Neuronal stem cell (in vitro differentiated cells): Measurements from ENCODE around the gene ERP44.

Source experiments
- DNase-seq: peaks from one replicate; pipeline ENCODE4 v3.0.0-alpha.2; 2013; ENCODE audit warnings: low spot score
- H2AFZ ChIP-seq: one replicate; pipeline ENCODE4 v1.6.1; 2013; ENCODE audit warnings: mild to moderate bottlenecking, low read length, inconsistent platforms
- H2AK5ac ChIP-seq: 2 replicates; pipeline ENCODE4 v1.6.1; 2013; ENCODE audit warnings: low read depth, mild to moderate bottlenecking, inconsistent platforms, low read length, moderate library complexity, mixed read lengths
- H2BK120ac ChIP-seq: 2 replicates; pipeline ENCODE4 v1.6.1; 2013; ENCODE audit warnings: low read depth, mild to moderate bottlenecking, inconsistent platforms, low read length, moderate library complexity, mixed read lengths
- H2BK12ac ChIP-seq: one replicate; pipeline ENCODE4 v1.6.1; 2013; ENCODE audit warnings: low read length, inconsistent platforms
- H2BK15ac ChIP-seq: 2 replicates; pipeline ENCODE4 v1.6.1; 2013; ENCODE audit warnings: mild to moderate bottlenecking, low read length, inconsistent platforms, mixed read lengths
- H2BK5ac ChIP-seq: one replicate; pipeline ENCODE4 v1.6.1; 2013; ENCODE audit warnings: inconsistent platforms, mild to moderate bottlenecking, low read length, moderate library complexity
- H3K14ac ChIP-seq: one replicate; pipeline ENCODE4 v1.6.1; 2013; ENCODE audit warnings: low read length, inconsistent platforms
- H3K18ac ChIP-seq: 2 replicates; pipeline ENCODE4 v1.6.1; 2013; ENCODE audit warnings: low read length, inconsistent platforms
- H3K23ac ChIP-seq: 2 replicates; pipeline ENCODE4 v1.6.1; 2013; ENCODE audit warnings: low read depth, mild to moderate bottlenecking, mixed read lengths, low read length, inconsistent platforms; ENCODE audit not compliant: poor library complexity
- H3K27ac ChIP-seq: replicated peaks from 3 replicates; pipeline ENCODE4 v1.5.1; 2013; ENCODE audit warnings: low read length, inconsistent platforms
- H3K27me3 ChIP-seq, 3 experiments: 2 replicates each; pipeline ENCODE4 v1.6.1; 2013; ENCODE audit warnings: low read length in 3 of 3, mild to moderate bottlenecking in 2 of 3, inconsistent platforms in 1 of 3, low read depth in 1 of 3, mixed read lengths in 1 of 3, moderate library complexity in 1 of 3; ENCODE audit not compliant: control insufficient read depth in 3 of 3, insufficient read depth in 3 of 3
- H3K36me3 ChIP-seq, 2 donors: replicated peaks in 1 of 2; 2 replicates each; pipeline ENCODE4 v1.6.1; 2013; ENCODE audit warnings: low read length in 2 of 2; ENCODE audit not compliant: control insufficient read depth in 2 of 2, insufficient read depth in 2 of 2
- H3K4ac ChIP-seq: 2 replicates; pipeline ENCODE4 v1.6.1; 2013; ENCODE audit warnings: inconsistent platforms, mild to moderate bottlenecking, low read length, moderate library complexity
- H3K4me1 ChIP-seq, 2 donors: 1 replicate in 1 of 2; 2 replicates in 1 of 2; pipeline ENCODE4 v1.6.1; 2013; ENCODE audit warnings: low read length in 2 of 2, low read depth in 1 of 2; ENCODE audit not compliant: control insufficient read depth in 2 of 2, insufficient read depth in 1 of 2
- H3K4me2 ChIP-seq: one replicate; pipeline ENCODE4 v1.6.1; 2013; ENCODE audit warnings: mild to moderate bottlenecking, low read length, inconsistent platforms; ENCODE audit not compliant: insufficient read depth, poor library complexity, severe bottlenecking
- H3K4me3 ChIP-seq, 2 donors: 2 replicates each; pipeline ENCODE4 v1.5.1; 2013; ENCODE audit warnings: low read length in 2 of 2, mild to moderate bottlenecking in 2 of 2, inconsistent platforms in 1 of 2, moderate library complexity in 1 of 2
- H3K79me1 ChIP-seq: one replicate; pipeline ENCODE4 v1.6.1; 2013; ENCODE audit warnings: low read depth, mild to moderate bottlenecking, inconsistent platforms, low read length, moderate library complexity
- H3K9ac ChIP-seq: one replicate; pipeline ENCODE4 v1.6.1; 2013; ENCODE audit warnings: mild to moderate bottlenecking, low read depth, low read length, inconsistent platforms; ENCODE audit not compliant: poor library complexity
- H3K9me3 ChIP-seq, 2 donors: replicated peaks in 1 of 2; 2 replicates each; pipeline versions ENCODE3 to v1.6.1; 2013; ENCODE audit warnings: low read length in 2 of 2, mild to moderate bottlenecking in 2 of 2, inconsistent platforms in 1 of 2, low read depth in 1 of 2, mixed read lengths in 1 of 2, moderate library complexity in 1 of 2; ENCODE audit not compliant: control insufficient read depth in 2 of 2, insufficient read depth in 1 of 2
- H4K8ac ChIP-seq: one replicate; pipeline ENCODE4 v1.6.1; 2013; ENCODE audit warnings: low read depth, mild to moderate bottlenecking, inconsistent platforms, low read length, moderate library complexity
- H4K91ac ChIP-seq: one replicate; pipeline ENCODE4 v1.6.1; 2013; ENCODE audit warnings: low read length, low read depth, mild to moderate bottlenecking, inconsistent platforms; ENCODE audit not compliant: poor library complexity
- WGBS, 2 donors: extraction: QIAGEN DNeasy Blood & Tissue Kit; methylation state at CpG; one replicate each; pipeline ENCODE4 v1.1.7; 2013; ENCODE audit warnings: missing lambda C conversion rate in 2 of 2, mixed read lengths in 1 of 2; ENCODE audit not compliant: insufficient read length in 2 of 2, insufficient replicate concordance in 1 of 2; ENCODE audit errors: extremely low coverage in 2 of 2; 5-methylcytosine and 5-hydroxymethylcytosine counted together

The ERP44 gene

DNA sequence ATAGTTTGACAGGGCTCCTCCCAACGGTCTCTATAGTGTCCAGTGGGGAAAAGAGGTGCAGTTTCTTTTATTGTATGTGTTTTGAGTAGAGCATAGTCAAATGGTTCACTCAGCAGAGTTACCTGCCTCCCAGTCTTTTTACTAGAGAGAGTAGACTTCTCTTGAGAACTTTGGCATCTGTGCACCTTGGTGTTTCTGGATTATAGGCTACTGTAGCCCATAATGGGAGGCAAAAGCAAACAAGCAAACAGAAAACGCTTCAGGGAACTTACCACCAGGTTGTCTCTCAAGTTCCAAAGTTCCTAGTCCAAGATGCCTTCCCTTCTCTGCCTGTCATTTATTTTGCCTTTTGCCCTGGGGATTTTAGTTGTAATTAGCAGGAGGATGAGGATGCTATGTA, 26.4 kb upstream of the ERP44 start:
- Histone ChIP-seq H2BK12ac (no peak overlapping the region), H2AK5ac (no peak overlapping the region), H3K4ac (no peak overlapping the region), H2BK120ac (no peak overlapping the region), H3K36me3 (peaks cover 0 to 52% of the 10 kb centered on the region in 2 donors), H2AFZ (no peak overlapping the region), H3K23ac (no peak overlapping the region), H4K8ac (no peak overlapping the region), H3K18ac (no peak overlapping the region), H3K9ac (no peak overlapping the region), H3K4me2 (no peak overlapping the region), H3K79me1 (no peaks in the 10 kb centered on the region), H3K9me3 (peaks cover 0 to 10% of the 10 kb centered on the region in 2 donors), H3K27me3 (no peaks in the 10 kb centered on the region), H3K14ac (no peak overlapping the region), H3K27ac (no peak overlapping the region), H2BK15ac (no peak overlapping the region), H3K4me1 (no peaks in the 10 kb centered on the region), H3K4me3 (no peak overlapping the region), H2BK5ac (no peak overlapping the region), H4K91ac (no peak overlapping the region)
- no peak for DNase-seq
- no CpG with 5 or more reads among the region's 2 CpGs for WGBS, 2 donors

DNA sequence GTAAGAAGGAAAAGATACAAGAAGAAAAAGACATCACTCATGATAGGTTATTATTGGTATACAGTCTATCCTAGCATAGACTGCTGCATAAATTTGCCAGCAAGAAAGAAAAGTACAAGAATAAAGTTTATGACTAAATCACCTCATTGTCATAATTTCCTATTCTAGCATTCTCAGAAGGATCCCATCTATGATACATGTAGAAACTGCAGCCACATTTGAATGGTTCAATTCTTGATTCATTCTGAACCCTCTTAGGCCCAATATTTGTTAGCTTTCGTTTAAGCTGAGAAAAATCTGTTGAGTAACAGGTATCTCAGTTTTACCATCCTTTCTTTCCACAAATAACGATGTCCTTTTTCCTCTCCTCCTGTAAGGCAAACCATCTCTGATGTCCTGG, 21.5 kb upstream of the ERP44 start:
- H3K27me3 ChIP-seq = no peaks in the 10 kb centered on the region
- H4K91ac ChIP-seq = no peak overlapping the region
- peaks cover 0 to 41% of the 10 kb centered on the region in 2 donors for H3K36me3 ChIP-seq
- H3K79me1 ChIP-seq = no peaks in the 10 kb centered on the region
- no CpG with 5 or more reads among the region's 2 CpGs for WGBS, 2 donors
- H3K4me1 ChIP-seq = no peaks in the 10 kb centered on the region
- H3K9me3 ChIP-seq = peaks cover 0 to 10% of the 10 kb centered on the region in 2 donors
- H2BK120ac ChIP-seq = no peak overlapping the region
- no peak overlapping the region for H3K9ac ChIP-seq
- H3K18ac ChIP-seq = no peak overlapping the region
- H3K4me3 ChIP-seq = no peak overlapping the region
- no peak overlapping the region for H3K23ac ChIP-seq
- no peak overlapping the region for H2BK5ac ChIP-seq
- H2BK12ac ChIP-seq = no peak overlapping the region
- H2AFZ ChIP-seq = no peak overlapping the region
- H3K4ac ChIP-seq = no peak overlapping the region
- H3K14ac ChIP-seq = no peak overlapping the region
- H4K8ac ChIP-seq = no peak overlapping the region
- H2BK15ac ChIP-seq = no peak overlapping the region
- DNase-seq = no peak
- no peak overlapping the region for H3K27ac ChIP-seq
- H2AK5ac ChIP-seq = no peak overlapping the region
- no peak overlapping the region for H3K4me2 ChIP-seq

DNA sequence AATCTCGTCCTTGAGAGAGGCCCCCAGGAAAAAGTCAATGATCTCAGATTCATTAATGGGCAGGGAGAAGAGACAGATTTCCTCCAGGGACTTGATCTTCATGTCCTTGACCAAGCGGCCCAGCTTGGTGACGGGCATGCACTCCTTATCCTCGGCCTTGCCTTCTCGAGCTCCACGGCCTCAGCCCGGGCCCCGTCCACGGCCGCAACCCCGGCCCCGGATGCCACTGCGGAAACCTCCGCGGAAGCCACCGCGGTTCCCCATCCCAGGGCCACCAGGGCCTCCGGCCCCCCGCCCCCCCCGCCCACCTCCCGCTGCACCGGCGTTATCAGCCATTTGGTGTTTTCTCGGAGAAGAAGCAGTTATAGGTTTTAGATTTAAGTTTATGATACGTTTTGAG, 18.5 kb upstream of the ERP44 start:
- 100% methylated on average over 2 of the region's 25 CpGs; no CpG with 5 or more reads in 1 of the 2 donors for WGBS, 2 donors
- H2BK5ac ChIP-seq = no peak overlapping the region
- no peak overlapping the region for H4K91ac ChIP-seq
- no peak overlapping the region for H2BK120ac ChIP-seq
- no peak overlapping the region for H4K8ac ChIP-seq
- no peak overlapping the region for H3K9ac ChIP-seq
- H3K4me1 ChIP-seq = no peaks in the 10 kb centered on the region
- no peak overlapping the region for H3K4ac ChIP-seq
- no peak overlapping the region for H3K18ac ChIP-seq
- peaks cover 0 to 65% of the 10 kb centered on the region in 2 donors for H3K36me3 ChIP-seq
- no peak overlapping the region for H2AK5ac ChIP-seq
- no peaks in the 10 kb centered on the region for H3K27me3 ChIP-seq
- no peak overlapping the region for H2AFZ ChIP-seq
- no peak overlapping the region for H2BK15ac ChIP-seq
- H3K27ac ChIP-seq = no peak overlapping the region
- no peak overlapping the region for H3K4me2 ChIP-seq
- no peak overlapping the region for H2BK12ac ChIP-seq
- H3K4me3 ChIP-seq = no peak overlapping the region
- H3K79me1 ChIP-seq = no peaks in the 10 kb centered on the region
- H3K23ac ChIP-seq = no peak overlapping the region
- no peak overlapping the region for H3K14ac ChIP-seq
- no peaks in the 10 kb centered on the region for H3K9me3 ChIP-seq
- no peak for DNase-seq

DNA sequence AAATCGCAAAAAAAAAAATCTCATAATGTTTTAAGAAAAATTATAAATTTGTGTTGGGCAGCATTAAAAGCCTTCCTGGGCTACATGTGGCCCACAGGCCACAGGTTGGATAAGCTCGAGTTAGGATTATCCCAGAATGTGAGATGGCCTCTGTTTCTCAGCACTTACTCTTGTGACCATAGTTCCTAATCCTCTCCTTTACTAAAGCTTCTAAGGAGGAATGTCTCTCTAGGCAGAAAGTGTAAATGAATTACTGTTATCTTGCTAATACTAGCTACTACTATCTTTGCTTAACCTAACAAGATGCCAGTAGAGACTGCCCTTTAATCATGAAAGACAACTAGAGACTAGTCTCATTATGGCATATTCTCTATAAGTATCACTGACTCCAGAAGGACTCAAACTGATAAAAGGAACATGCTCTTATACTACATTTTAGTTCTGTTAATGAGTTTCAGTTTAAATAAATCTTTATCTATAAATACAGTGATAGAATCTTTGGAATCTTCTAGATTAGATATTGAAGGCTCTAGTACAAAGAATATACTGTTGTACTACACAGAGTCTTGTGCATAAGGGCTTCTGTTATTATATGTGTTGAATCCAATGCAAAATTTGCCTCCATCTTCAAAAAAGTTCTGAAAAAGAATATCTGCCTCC, 14.0 kb upstream of the ERP44 start:
- H3K23ac ChIP-seq = no peak overlapping the region
- no peak overlapping the region for H3K27ac ChIP-seq
- H3K4me2 ChIP-seq = no peak overlapping the region
- H4K91ac ChIP-seq = no peak overlapping the region
- peaks cover 0 to 2% of the 10 kb centered on the region in 2 donors for H3K9me3 ChIP-seq
- no peak overlapping the region for H2AFZ ChIP-seq
- no peak overlapping the region for H3K14ac ChIP-seq
- DNase-seq = no peak
- peaks cover 4 to 61% of the 10 kb centered on the region in 2 donors for H3K36me3 ChIP-seq
- no peak overlapping the region for H3K4ac ChIP-seq
- no peaks in the 10 kb centered on the region for H3K27me3 ChIP-seq
- peaks cover 0 to 8% of the 10 kb centered on the region in 2 donors for H3K4me1 ChIP-seq
- no CpG with 5 or more reads among the region's 2 CpGs for WGBS, 2 donors
- no peak overlapping the region for H4K8ac ChIP-seq
- H2BK15ac ChIP-seq = no peak overlapping the region
- no peak overlapping the region for H3K18ac ChIP-seq
- no peak overlapping the region for H2AK5ac ChIP-seq
- H3K4me3 ChIP-seq = no peak overlapping the region
- no peak overlapping the region for H2BK120ac ChIP-seq
- H2BK12ac ChIP-seq = no peak overlapping the region
- H3K9ac ChIP-seq = no peak overlapping the region
- no peaks in the 10 kb centered on the region for H3K79me1 ChIP-seq
- H2BK5ac ChIP-seq = no peak overlapping the region
